HG02642 (cell line): ENCODE data around the gene GYPB.
"Not testable (repeated sequence)": the region's sequence is repeated elsewhere in the genome, so short reads cannot be mapped to it uniquely, and the experiment has no call there.

Experiments
- ATAC-seq: cut with Tn5 transposase; IDR thresholded peaks from one replicate; pipeline ENCODE4 v1.9.1; 2021; ENCODE audit warnings: mild to moderate bottlenecking; ENCODE audit not compliant: unreplicated experiment, poor library complexity

The GYPB gene

DNA sequence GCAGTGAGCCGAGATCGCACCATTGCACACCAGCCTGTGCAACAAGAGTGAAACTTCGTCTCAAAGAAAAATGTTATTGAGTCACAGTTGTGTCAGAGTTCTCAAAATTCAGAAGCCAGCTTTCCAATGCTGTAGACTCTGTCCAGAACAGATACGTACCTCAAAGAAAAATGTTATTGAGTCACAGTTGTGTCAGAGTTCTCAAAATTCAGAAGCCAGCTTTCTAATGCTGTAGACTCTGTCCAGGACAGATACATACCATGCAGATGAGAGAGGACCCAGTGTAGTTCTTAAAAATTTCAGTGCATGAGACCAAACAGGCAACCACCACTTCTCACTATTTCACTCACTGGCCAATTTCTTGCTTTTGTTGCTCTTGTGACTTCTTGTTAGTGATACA lies 68.2 kb downstream of the GYPB start:
- ATAC-seq = not testable (repeated sequence)

GRCh38 chr4:143950185-143950584 lies 69.0 kb downstream of the GYPB start:
- ATAC-seq = not testable (repeated sequence)

DNA sequence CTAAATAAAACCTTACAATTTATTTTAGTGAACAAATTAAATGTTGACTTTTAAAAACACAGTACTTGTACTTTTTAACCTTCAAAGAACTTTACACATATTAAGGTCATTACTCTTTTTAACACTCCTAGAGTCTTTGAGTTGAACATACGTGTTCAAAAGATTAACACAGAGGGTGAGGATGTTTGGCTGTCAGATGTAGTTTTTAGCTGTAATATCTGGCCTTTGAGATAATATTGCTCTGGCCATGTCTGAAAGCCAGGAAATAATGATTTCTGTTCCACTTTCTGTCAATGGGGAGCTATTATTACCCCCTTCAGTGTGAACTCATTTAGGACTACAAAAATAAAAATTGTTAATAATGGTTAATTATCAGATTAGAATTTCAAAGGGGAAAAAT lies 71.7 kb downstream of the GYPB start:
- ATAC-seq = not testable (repeated sequence)
